Common myeloid progenitor, CD34-positive (primary cell): ENCODE results near the gene SIAH2. TPM values are rescaled to one million over a fixed set of nuclear protein-coding genes. Genes with fewer than 3 reads are reported as not detected.
A peak's percentile ranks its signal among the peaks of the same experiment; 100 is the strongest.

ENCODE experiments used
- CTCF ChIA-PET: fragments of 350-600 bp; sonication (Branson Sonifier 250); formaldehyde crosslinking; loops from one replicate; lab custom pipeline; 2021; ENCODE audit warnings: antibody characterized with exemption; lab: Charles Lee
- POLR2A ChIA-PET: fragments of 350-600 bp; sonication (Branson Sonifier 250); formaldehyde crosslinking; loops from one replicate; lab custom pipeline; 2021; ENCODE audit warnings: antibody characterized with exemption; lab: Charles Lee
- DNase-seq, 3 donors: peaks; one replicate each; pipeline versions ENCODE4 v3.0.0 to v3.0.0-alpha.2; 2013
- H3K27ac ChIP-seq, 2 experiments: 1 replicate in 1 of 2; 2 replicates in 1 of 2; pipeline ENCODE4 v1.7.0; 2013; ENCODE audit warnings: inconsistent platforms in 2 of 2, low read length in 2 of 2, mild to moderate bottlenecking in 2 of 2, low read depth in 1 of 2, moderate library complexity in 1 of 2; ENCODE audit not compliant: severe bottlenecking in 2 of 2, insufficient read depth in 1 of 2, poor library complexity in 1 of 2
- H3K27me3 ChIP-seq, 5 experiments: replicated peaks in 2 of 5; 1 replicate in 3 of 5; 2 replicates in 2 of 5; pipeline versions ENCODE4 v1.6.1 to v1.7.0; 2013; ENCODE audit warnings: low read length in 4 of 5, mild to moderate bottlenecking in 2 of 5, moderate library complexity in 2 of 5, inconsistent platforms in 1 of 5; ENCODE audit not compliant: insufficient read depth in 5 of 5, control insufficient read depth in 4 of 5
- H3K36me3 ChIP-seq, 4 experiments: 1 replicate in 2 of 4; 2 replicates in 2 of 4; pipeline versions ENCODE4 v1.6.1 to v1.7.0; 2013; ENCODE audit warnings: low read length in 3 of 4, control low read depth in 1 of 4, mild to moderate bottlenecking in 1 of 4; ENCODE audit not compliant: control insufficient read depth in 4 of 4, insufficient read depth in 4 of 4
- H3K4me1 ChIP-seq, 4 experiments: 1 replicate in 3 of 4; 2 replicates in 1 of 4; pipeline versions ENCODE4 v1.6.1 to v1.7.1; 2013; ENCODE audit warnings: low read length in 3 of 4, mild to moderate bottlenecking in 3 of 4, control low read depth in 1 of 4, inconsistent platforms in 1 of 4, moderate library complexity in 1 of 4; ENCODE audit not compliant: control insufficient read depth in 4 of 4, insufficient read depth in 4 of 4; ENCODE audit errors: control extremely low read depth in 1 of 4
- H3K4me3 ChIP-seq, 7 experiments: 1 replicate in 4 of 7; 2 replicates in 3 of 7; pipeline versions ENCODE4 v1.5.1 to v1.7.0; 2013; ENCODE audit warnings: mild to moderate bottlenecking in 7 of 7, low read length in 6 of 7, moderate library complexity in 6 of 7, inconsistent platforms in 2 of 7, low read depth in 2 of 7, control low read depth in 1 of 7; ENCODE audit not compliant: insufficient read depth in 4 of 7, control insufficient read depth in 1 of 7; ENCODE audit errors: extremely low read depth in 1 of 7
- H3K9me3 ChIP-seq, 5 experiments: 1 replicate in 4 of 5; 2 replicates in 1 of 5; pipeline versions ENCODE4 v1.6.1 to v1.7.1; 2013; ENCODE audit warnings: low read length in 4 of 5, mild to moderate bottlenecking in 2 of 5, inconsistent platforms in 1 of 5, low read depth in 1 of 5, moderate library complexity in 1 of 5; ENCODE audit not compliant: control insufficient read depth in 4 of 5, insufficient read depth in 2 of 5; ENCODE audit errors: control extremely low read depth in 1 of 5
- WGBS: methylation state at CpG from one replicate; pipeline ENCODE4 v1.1.5; 2013; ENCODE audit not compliant: insufficient coverage; 5-methylcytosine and 5-hydroxymethylcytosine counted together
- polyA plus RNA-seq: library from polyadenylated mRNA; unstranded; fragments of 120-200 nt; gene quantifications from one replicate; pipeline ENCODE4 v1.2.1, GENCODE V29; 2013

The SIAH2 gene
- polyA plus RNA-seq: 41.0 TPM

- POLR2A ChIA-PET: interaction anchor here (0.7 to 1.3 kb wide), 5 partner anchors 10 to 217 kb away, joined by 3 to 4 read pairs (median 3); partner anchors contain the start of genes EIF2A and SERP1
- peaks cover 23 to 52% (median 32%) of the 10 kb centered on the region in 4 experiments for H3K4me1 ChIP-seq
- no peaks in the 10 kb centered on the region for H3K27me3 ChIP-seq
- CTCF ChIA-PET: interaction anchor here (0.7 to 2.9 kb wide), 14 partner anchors 10 to 225 kb away, joined by 3 to 9 read pairs (median 4); no protein-coding TSS in a partner anchor
- peaks cover 0 to 7% (median 4%) of the 10 kb centered on the region in 4 experiments for H3K36me3 ChIP-seq
- peak within 1 kb of the TSS; percentile 82 to 97 (median 94) for H3K4me3 ChIP-seq
- under 1% methylated on average over 54 of the region's 70 CpGs for WGBS
- peak within 1 kb of the TSS; percentile 85 to 91 for H3K27ac ChIP-seq
- no peaks in the 10 kb centered on the region for H3K9me3 ChIP-seq
- peak; percentile 96 to 99 (median 98) for DNase-seq
These were observed at the start of gene SIAH2 for GRCh38 chr3:150763122-150763840. TSS of gene SIAH2 (minus strand) at chr3:150763169. CDS start at chr3:150762849, 320 bp downstream.

GRCh38 chr3:150811984-150812383 lies 49.0 kb upstream of the SIAH2 start:
- ChIA-PET CTCF (no interaction called here), POLR2A (no interaction called here)
- no peak for DNase-seq
- Histone ChIP-seq H3K4me3 (no peak overlapping the region), H3K4me1 (no peaks in the 10 kb centered on the region), H3K9me3 (no peaks in the 10 kb centered on the region), H3K27me3 (no peaks in the 10 kb centered on the region), H3K36me3 (no peaks in the 10 kb centered on the region), H3K27ac (no peak overlapping the region)
- 100% methylated on average over 3 of the region's 5 CpGs for WGBS

GRCh38 chr3:150810641-150811040 lies 47.7 kb upstream of the SIAH2 start:
- no peaks in the 10 kb centered on the region for H3K27me3 ChIP-seq
- no peak for DNase-seq
- WGBS: 100% methylated on average over 1 of the region's 1 CpG
- no peaks in the 10 kb centered on the region for H3K36me3 ChIP-seq
- no peak overlapping the region for H3K4me3 ChIP-seq
- ChIA-PET CTCF (no interaction called here), POLR2A (no interaction called here)
- H3K9me3 ChIP-seq: no peaks in the 10 kb centered on the region
- no peaks in the 10 kb centered on the region for H3K4me1 ChIP-seq
- no peak overlapping the region for H3K27ac ChIP-seq

- DNase-seq: no peak
- WGBS: 97% methylated on average over 4 of the region's 5 CpGs
- POLR2A ChIA-PET: no interaction called here
- H3K27me3 ChIP-seq: peaks cover 0 to 3% (median 0%) of the 10 kb centered on the region in 5 experiments
- no peak overlapping the region for H3K27ac ChIP-seq
- H3K36me3 ChIP-seq: no peaks in the 10 kb centered on the region
- CTCF ChIA-PET: no interaction called here
- no peaks in the 10 kb centered on the region for H3K9me3 ChIP-seq
- H3K4me3 ChIP-seq: no peak overlapping the region
- H3K4me1 ChIP-seq: no peaks in the 10 kb centered on the region
These were observed 43.3 kb upstream of the SIAH2 start for GRCh38 chr3:150806185-150806835.

- DNase-seq: no peak
- ChIA-PET POLR2A (no interaction called here), CTCF (no interaction called here)
- Histone ChIP-seq H3K27ac (no peak overlapping the region), H3K27me3 (peaks cover 0 to 3% (median 0%) of the 10 kb centered on the region in 5 experiments), H3K36me3 (no peaks in the 10 kb centered on the region), H3K4me1 (no peaks in the 10 kb centered on the region), H3K4me3 (no peak overlapping the region), H3K9me3 (no peaks in the 10 kb centered on the region)
- 100% methylated on average over 1 of the region's 2 CpGs for WGBS
These were observed 42.4 kb upstream of the SIAH2 start for GRCh38 chr3:150805354-150805753.

GRCh38 chr3:150803440-150803985 lies 40.5 kb upstream of the SIAH2 start:
- Histone ChIP-seq H3K4me1 (peaks cover 0 to 4% (median 1%) of the 10 kb centered on the region in 4 experiments), H3K27ac (no peak overlapping the region), H3K36me3 (no peaks in the 10 kb centered on the region), H3K27me3 (peaks cover 0 to 3% (median 0%) of the 10 kb centered on the region in 5 experiments), H3K9me3 (no peaks in the 10 kb centered on the region), H3K4me3 (no peak overlapping the region)
- ChIA-PET POLR2A (no interaction called here), CTCF (interaction anchor here (1.0 to 1.8 kb wide), 4 partner anchors 10 to 39 kb away, joined by 3 to 4 read pairs (median 3); no protein-coding TSS in a partner anchor)
- DNase-seq: no peak
- WGBS: 94% methylated on average over 9 of the region's 9 CpGs
